Spleen (tissue), 11 donors: ENCODE measurements around the gene MBNL1. TPM values are rescaled to one million over a fixed set of nuclear protein-coding genes. Genes with fewer than 3 reads are reported as not detected.
A peak's percentile ranks its signal among the peaks of the same experiment; 100 is the strongest.

ENCODE experiments used
- DNase-seq: peaks from one replicate; pipeline ENCODE4 v3.0.0-alpha.2; 2020
- H3K27ac ChIP-seq, 8 donors: fragments of 200-600 bp; sonication (generic) in 7 of 8; 1 replicate in 4 of 8; 2 replicates in 4 of 8; pipeline versions ENCODE4 v1.5.0 to v1.8.0; 2016 to 2021; ENCODE audit warnings: inconsistent platforms in 4 of 8, mild to moderate bottlenecking in 4 of 8, moderate library complexity in 1 of 8
- H3K27me3 ChIP-seq, 7 donors: fragments of 200-600 bp; sonication (generic) in 6 of 7; replicated peaks in 1 of 7; 1 replicate in 4 of 7; 2 replicates in 3 of 7; pipeline versions ENCODE4 v1.5.0 to v1.8.0; 2016 to 2021; ENCODE audit warnings: inconsistent platforms in 3 of 7, mild to moderate bottlenecking in 1 of 7
- H3K36me3 ChIP-seq, 6 donors: fragments of 200-600 bp; sonication (generic) in 5 of 6; 1 replicate in 4 of 6; 2 replicates in 2 of 6; pipeline versions ENCODE4 v1.5.0 to v1.8.0; 2016 to 2021; ENCODE audit warnings: inconsistent platforms in 2 of 6
- H3K4me1 ChIP-seq, 6 donors: fragments of 200-600 bp; sonication (generic) in 5 of 6; 1 replicate in 3 of 6; 2 replicates in 3 of 6; pipeline versions ENCODE4 v1.5.0 to v1.8.0; 2016 to 2021; ENCODE audit warnings: inconsistent platforms in 3 of 6
- H3K4me3 ChIP-seq, 8 donors: fragments of 200-600 bp; sonication (generic) in 7 of 8; 1 replicate in 4 of 8; 2 replicates in 4 of 8; pipeline versions ENCODE4 v1.5.0 to v1.8.0; 2016 to 2021; ENCODE audit warnings: inconsistent platforms in 4 of 8, mild to moderate bottlenecking in 4 of 8, moderate library complexity in 2 of 8
- H3K9me3 ChIP-seq, 8 donors: fragments of 200-600 bp; sonication (generic) in 7 of 8; 1 replicate in 4 of 8; 2 replicates in 4 of 8; pipeline versions ENCODE4 v1.5.0 to v1.8.0; 2016 to 2021; ENCODE audit warnings: inconsistent platforms in 4 of 8
- POLR2A ChIP-seq, 3 donors: fragments of 450-650 bp; IDR thresholded peaks; one replicate each; pipeline ENCODE4 v1.5.1; 2017; ENCODE audit warnings: antibody characterized with exemption in 3 of 3, mild to moderate bottlenecking in 1 of 3
- POLR2AphosphoS5 ChIP-seq, 3 donors: sonication (generic); formaldehyde crosslinking; IDR thresholded peaks; one replicate each; pipeline ENCODE4 v1.5.1; 2017; ENCODE audit warnings: antibody characterized with exemption in 3 of 3
- WGBS, 5 donors: extraction: QIAGEN DNeasy Blood & Tissue Kit in 3 of 5; methylation state at CpG; one replicate each; pipeline versions ENCODE4 v1.1.5 to v1.1.7; 2013 to 2018; 5-methylcytosine and 5-hydroxymethylcytosine counted together
- intact Hi-C: fragments of 100-400 bp; cut with DNase I; formaldehyde crosslinking; loops from one replicate; pipeline ENCODE4 v1.15.0; 2023; ENCODE audit warnings: low total_unique reads
- polyA plus RNA-seq, 3 donors: library from polyadenylated mRNA; stranded (reverse); fragments of 200-250 nt; gene quantifications; one replicate each; pipeline ENCODE4 v1.2.1, GENCODE V29; 2013
- total RNA-seq, 7 donors: library from RNA; depleted of rRNA in 3 of 7; stranded (reverse); fragments of >200 nt in 3 of 7; fragmentation: NEBNext Ultra II Directional in 4 of 7; extraction: Animal tissue kit (Norgen Biotek cat#: 25700) in 4 of 7; gene quantifications; one replicate each; pipeline versions ENCODE4 v1.1.0 to v1.2.1, GENCODE V29; 2016 to 2021
- TF ChIP-seq, protein P1 (sequence below), 11 experiments: fragments of 200-600 bp in 7 of 11; fragments of 450-650 bp in 4 of 11; sonication (generic) in 4 of 11; IDR thresholded peaks in 8 of 11; conservative IDR thresholded peaks in 3 of 11; 1 replicate in 7 of 11; 2 replicates in 4 of 11; pipeline versions ENCODE4 v1.4.0 to v1.8.0; 2016 to 2021; ENCODE audit warnings: antibody characterized with exemption in 11 of 11, inconsistent platforms in 4 of 11, mild to moderate bottlenecking in 1 of 11
- donor health status: healthy with polysubstance abuse.
- donor health status: DM: no; HTN: no; CAD: no; lungs with moderate emphysema.
- donor health status: DM: no; HTN: no; CAD: no.
- donor health status: Bipolar disorder and iron deficiency.
- donor health status: healthy.
- donor health status: DM: no; HTN: no; CAD: no.
- donor health status: DM: yes; HTN: yes; CAD: no.

The MBNL1 gene
- total and polyA plus RNA-seq, 10 donors = 64.7 to 491 (median 296) TPM

DNA sequence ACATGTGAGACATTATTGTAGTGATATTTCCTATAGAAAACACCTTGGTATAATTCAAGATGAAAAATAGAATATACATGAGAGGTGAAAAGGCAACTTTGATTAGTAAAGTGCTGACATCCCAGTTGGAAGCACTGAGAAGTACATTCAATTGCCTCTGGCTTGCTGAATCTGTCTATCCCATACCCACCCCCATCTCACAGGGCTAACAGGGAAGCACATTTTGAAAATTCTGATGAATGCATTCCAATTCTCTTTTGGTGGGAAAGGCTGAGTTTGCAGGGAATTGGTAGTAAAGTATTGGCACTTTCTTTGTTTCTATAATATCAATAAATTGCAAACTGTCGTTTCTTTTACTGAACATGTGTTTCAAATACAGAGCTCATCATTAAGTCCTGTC, 122.9 kb downstream of the MBNL1 start:
- Histone ChIP-seq H3K36me3 (peaks cover 0 to 42% (median 1%) of the 10 kb centered on the region in 6 donors), H3K27ac (peak overlapping the region in 2 of 8 donors; percentile 4 to 37)

GRCh38 chr3:152392272-152392880, 123.6 kb downstream of the MBNL1 start:
- TF ChIP-seq, protein P1, sequence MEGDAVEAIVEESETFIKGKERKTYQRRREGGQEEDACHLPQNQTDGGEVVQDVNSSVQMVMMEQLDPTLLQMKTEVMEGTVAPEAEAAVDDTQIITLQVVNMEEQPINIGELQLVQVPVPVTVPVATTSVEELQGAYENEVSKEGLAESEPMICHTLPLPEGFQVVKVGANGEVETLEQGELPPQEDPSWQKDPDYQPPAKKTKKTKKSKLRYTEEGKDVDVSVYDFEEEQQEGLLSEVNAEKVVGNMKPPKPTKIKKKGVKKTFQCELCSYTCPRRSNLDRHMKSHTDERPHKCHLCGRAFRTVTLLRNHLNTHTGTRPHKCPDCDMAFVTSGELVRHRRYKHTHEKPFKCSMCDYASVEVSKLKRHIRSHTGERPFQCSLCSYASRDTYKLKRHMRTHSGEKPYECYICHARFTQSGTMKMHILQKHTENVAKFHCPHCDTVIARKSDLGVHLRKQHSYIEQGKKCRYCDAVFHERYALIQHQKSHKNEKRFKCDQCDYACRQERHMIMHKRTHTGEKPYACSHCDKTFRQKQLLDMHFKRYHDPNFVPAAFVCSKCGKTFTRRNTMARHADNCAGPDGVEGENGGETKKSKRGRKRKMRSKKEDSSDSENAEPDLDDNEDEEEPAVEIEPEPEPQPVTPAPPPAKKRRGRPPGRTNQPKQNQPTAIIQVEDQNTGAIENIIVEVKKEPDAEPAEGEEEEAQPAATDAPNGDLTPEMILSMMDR (IDR thresholded peaks at IDR 0.05 in 8 of 11, conservative IDR thresholded peaks at IDR 0.05 in 3 of 11) = no peak
- no peak for TF ChIP-seq POLR2AphosphoS5 (IDR thresholded peaks at IDR 0.05)
- no peak for TF ChIP-seq POLR2A (IDR thresholded peaks at IDR 0.05)
- Histone ChIP-seq H3K27me3 (no peaks in the 10 kb centered on the region), H3K36me3 (peaks cover 0 to 49% (median 5%) of the 10 kb centered on the region in 6 donors), H3K4me1 (peaks cover 0 to 99% (median 59%) of the 10 kb centered on the region in 6 donors), H3K4me3 (no peak overlapping the region), H3K9me3 (peaks cover 0 to 3% (median 0%) of the 10 kb centered on the region in 8 donors), H3K27ac (peak overlapping the region in 2 of 8 donors; percentile 14 to 18)
- 66 to 80% (median 74%) methylated on average over 1 of the region's 1 CpG for WGBS, 5 donors
- DNase-seq = no peak
- intact Hi-C loops = no loop called here

More for the DNA sequence above, 122.9 kb downstream of the MBNL1 start:
- whole genome bisulfite sequencing, 5 donors = 71 to 91% (median 81%) methylated on average over 1 of the region's 1 CpG
- H3K4me3 ChIP-seq = no peak overlapping the region
- H3K9me3 ChIP-seq = no peaks in the 10 kb centered on the region
- H3K27me3 ChIP-seq = no peaks in the 10 kb centered on the region
- H3K4me1 ChIP-seq = peaks cover 0 to 99% (median 63%) of the 10 kb centered on the region in 6 donors
- TF ChIP-seq POLR2A (IDR thresholded peaks at IDR 0.05) (no peak), POLR2AphosphoS5 (IDR thresholded peaks at IDR 0.05) (no peak)
- TF ChIP-seq, protein P1 (IDR thresholded peaks at IDR 0.05 in 8 of 11, conservative IDR thresholded peaks at IDR 0.05 in 3 of 11) = no peak
- no peak for DNase-seq
- intact Hi-C loops = no loop called here

GRCh38 chr3:152394246-152394645, 125.5 kb downstream of the MBNL1 start:
- Histone ChIP-seq H3K4me1 (peaks cover 4 to 99% (median 67%) of the 10 kb centered on the region in 6 donors), H3K27ac (peak overlapping the region in 1 of 8 donors; percentile 48), H3K4me3 (no peak overlapping the region), H3K36me3 (peaks cover 0 to 43% (median 5%) of the 10 kb centered on the region in 6 donors), H3K9me3 (peaks cover 0 to 3% (median 0%) of the 10 kb centered on the region in 8 donors), H3K27me3 (no peaks in the 10 kb centered on the region)
- intact Hi-C loops = no loop called here
- no peak for DNase-seq
- 51 to 81% (median 78%) methylated on average over 1 of the region's 1 CpG for WGBS, 5 donors
- no peak for TF ChIP-seq POLR2A (IDR thresholded peaks at IDR 0.05)
- TF ChIP-seq, protein P1 (IDR thresholded peaks at IDR 0.05 in 8 of 11, conservative IDR thresholded peaks at IDR 0.05 in 3 of 11) = no peak
- no peak for TF ChIP-seq POLR2AphosphoS5 (IDR thresholded peaks at IDR 0.05)

DNA sequence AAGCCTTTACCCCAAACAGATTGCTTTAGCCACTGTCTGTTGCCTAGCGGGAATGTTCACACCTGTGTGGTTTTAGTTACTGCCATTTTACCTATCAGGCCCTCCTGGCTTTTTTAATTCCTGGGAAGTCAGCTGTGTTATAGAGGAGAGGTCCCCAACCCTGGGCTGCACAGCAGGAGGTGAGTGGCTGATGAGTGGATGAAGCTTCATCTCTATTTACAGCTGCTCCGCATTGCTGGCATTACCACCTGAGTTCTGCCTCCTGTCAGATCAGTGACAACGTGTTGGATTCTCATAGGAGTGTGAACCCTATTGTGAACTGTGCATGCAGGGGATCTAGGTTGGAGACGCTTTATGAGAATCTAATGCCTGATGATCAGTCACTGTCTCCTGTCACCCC, 127.0 kb downstream of the MBNL1 start:
- DNase-seq = no peak
- intact Hi-C loops = no loop called here
- Histone ChIP-seq H3K27ac (peak overlapping the region in 2 of 8 donors; percentile 2 to 20), H3K4me3 (no peak overlapping the region), H3K27me3 (no peaks in the 10 kb centered on the region), H3K9me3 (peaks cover 0 to 3% (median 0%) of the 10 kb centered on the region in 8 donors), H3K36me3 (peaks cover 0 to 36% (median 5%) of the 10 kb centered on the region in 6 donors), H3K4me1 (peaks cover 19 to 99% (median 74%) of the 10 kb centered on the region in 6 donors)
- no peak for TF ChIP-seq POLR2A (IDR thresholded peaks at IDR 0.05)
- TF ChIP-seq, protein P1 (IDR thresholded peaks at IDR 0.05 in 8 of 11, conservative IDR thresholded peaks at IDR 0.05 in 3 of 11) = no peak
- no peak for TF ChIP-seq POLR2AphosphoS5 (IDR thresholded peaks at IDR 0.05)
- 91 to 98% (median 95%) methylated on average over 4 of the region's 4 CpGs for WGBS, 5 donors
